ENCODE results near the gene ING3.
"Not testable (repeated sequence)": the region's sequence is repeated elsewhere in the genome, so short reads cannot be mapped to it uniquely, and the experiment has no call there.

ING3 gene

DNA sequence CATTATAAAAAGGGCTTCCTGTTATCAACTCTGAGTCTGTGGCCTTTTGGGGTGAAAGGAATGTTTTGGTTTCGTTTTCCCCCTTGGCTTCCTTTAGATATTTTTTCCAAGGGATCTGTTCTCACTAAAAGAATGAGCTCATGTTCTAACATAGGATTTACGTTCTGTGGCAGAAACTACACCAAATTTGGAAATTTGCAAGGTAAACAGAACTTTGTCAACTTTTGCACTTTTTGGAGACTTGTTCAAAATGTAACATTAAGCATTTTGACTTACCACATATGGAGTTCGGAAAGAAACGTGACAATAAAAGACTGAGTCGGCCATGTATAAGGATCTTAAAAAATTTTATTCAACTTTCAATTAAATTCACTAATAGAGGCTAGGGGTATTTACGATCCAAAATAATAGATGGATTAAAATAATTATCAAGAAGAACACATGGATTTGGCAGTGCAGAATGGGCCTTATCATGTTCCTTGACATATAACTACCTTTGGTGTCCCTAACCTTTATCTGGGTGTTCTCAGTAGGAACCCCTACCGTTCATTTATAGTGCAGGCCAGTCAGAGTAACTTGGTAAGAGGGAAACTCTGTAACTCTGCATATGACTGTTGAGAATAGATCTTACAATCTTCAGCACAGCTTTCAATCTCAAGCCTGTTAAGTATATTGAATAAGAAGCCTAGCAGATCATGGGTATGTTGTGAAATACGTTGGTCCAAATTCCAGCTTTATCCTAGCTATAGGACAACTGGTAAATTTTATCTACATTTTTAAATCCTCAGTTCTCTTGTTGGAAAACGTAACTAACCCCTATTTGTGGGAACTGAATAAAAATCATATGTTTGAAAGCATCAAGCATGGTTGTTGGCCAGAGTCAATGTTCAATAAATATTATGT lies 49.8 kb downstream of the ING3 start:
- FAIRE-seq = no peak

DNA sequence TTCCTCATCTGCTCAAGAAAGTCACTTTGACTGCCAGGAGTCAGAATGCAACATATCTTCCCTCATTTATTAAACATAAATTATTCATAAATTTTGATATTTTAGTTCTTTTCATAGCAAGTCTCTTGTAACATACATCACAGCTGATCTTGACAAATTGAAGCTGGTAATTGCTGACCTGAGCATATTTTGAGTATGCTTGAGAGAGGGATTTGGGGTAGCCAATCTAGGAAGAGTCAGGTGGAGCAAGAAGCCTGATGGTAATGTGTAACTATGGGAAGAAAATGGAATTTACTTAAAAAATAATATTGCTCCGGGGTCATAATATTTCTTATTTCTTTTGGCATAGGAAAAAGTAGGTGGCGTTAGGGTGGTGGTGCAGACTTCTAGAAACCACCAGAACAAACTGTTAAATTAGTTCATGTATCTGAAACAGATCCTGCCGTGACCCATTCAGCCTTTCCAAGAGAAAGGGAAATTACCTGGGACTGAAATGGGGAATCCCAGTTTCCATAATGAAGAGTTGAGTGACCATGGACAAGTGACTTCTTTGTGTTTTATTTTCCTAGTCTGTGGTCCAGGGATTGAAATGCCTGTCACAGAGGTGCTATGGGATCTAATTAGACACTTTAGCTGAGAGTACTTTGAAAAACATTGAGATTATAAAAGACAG lies 50.8 kb downstream of the ING3 start:
- FAIRE-seq = no peak
- DNase-seq (ENCODE audit: extremely low spot score, insufficient read length, low read depth) = no peak

More for the DNA sequence above, 49.8 kb downstream of the ING3 start:
- DNase-seq (ENCODE audit: extremely low spot score, insufficient read length, low read depth) = no peak

DNA sequence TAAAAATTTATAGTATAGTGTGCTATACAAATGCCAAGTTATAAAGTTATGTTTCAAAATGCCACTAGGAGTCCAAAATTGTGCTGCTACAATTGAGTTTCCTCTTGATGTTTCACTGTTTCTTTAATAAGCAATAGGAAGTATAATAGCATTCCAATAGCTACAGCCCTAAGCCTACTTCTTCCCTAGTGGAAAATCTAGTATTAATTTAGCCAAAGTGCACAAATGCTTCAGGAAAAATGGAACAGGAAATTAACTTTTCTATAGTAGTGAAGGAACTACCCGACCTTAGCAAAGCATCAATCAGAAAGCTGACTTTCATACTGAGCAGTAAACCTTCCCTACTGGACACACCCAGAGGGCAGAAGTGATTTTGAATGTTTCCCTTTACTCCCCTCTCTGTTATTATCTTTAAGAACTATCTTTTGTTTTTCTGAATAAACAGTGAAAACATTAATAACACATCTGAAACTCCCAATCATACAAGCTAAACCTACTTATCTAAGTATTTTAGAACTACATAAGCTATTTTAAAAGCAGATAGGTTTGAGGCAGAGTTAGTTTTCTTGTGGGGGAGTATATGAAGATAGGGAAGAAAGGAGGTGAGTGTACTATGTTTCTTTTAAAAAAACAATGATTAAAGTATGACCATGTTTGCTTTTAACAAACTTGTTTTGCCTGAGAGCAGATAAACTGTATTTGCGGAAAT lies 51.6 kb downstream of the ING3 start:
- DNase-seq (ENCODE audit: extremely low spot score, insufficient read length, low read depth) (no peak), FAIRE-seq (no peak)

DNA sequence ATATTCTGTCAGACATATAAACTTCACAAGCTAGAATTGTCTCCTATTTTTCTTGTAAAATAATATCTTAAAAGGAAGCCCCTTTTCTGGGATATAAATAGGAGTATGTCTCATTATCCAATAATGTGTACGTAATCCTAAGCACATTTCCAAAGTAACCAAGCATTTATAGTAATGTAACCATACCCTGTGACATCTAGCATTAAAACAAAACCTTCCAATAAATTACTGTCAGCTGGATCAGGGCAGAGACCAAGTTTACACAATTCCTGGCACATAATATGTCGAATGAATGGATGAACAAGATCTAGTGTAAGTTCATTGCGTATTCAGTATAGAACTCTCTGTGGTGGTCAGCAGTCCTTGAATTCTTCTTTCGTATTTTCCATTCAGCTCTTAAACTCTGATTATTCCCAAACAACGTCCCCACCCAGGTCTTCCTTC lies 52.2 kb downstream of the ING3 start:
- DNase-seq (ENCODE audit: extremely low spot score, insufficient read length, low read depth) (no peak), FAIRE-seq (no peak)

DNA sequence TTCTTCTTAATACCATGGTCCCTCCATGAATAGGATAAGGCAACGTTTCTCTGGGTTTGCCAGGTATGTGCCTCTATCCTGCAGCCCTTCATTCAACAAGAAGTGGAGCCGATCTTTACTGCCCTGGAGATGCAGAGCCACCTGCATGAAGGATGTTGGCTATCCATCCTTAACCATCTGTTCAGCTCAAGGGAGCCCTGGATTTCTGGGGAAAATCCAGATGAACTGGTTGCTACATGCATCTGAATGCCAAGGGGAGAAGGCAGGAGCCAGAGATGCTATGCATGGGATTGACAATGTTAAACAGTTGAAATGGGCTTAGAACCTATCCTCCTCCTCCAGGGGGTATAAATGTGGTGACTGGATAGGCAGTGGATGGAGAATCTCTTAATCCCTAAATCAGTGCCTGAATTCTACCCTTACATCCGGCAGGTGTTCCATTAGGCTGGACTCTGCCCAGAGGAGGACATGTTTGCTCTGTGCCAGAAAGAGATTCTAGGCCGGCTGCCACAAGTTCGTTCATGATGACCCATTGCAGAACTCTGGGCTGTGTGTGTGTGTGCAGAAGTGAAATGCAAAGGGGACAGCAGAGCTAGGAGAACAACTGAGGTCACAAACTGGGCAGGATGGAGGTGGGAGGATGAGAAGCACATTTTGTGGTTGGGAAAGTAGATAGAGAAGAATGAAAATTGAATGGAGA lies 53.6 kb downstream of the ING3 start:
- DNase-seq (ENCODE audit: extremely low spot score, insufficient read length, low read depth) (no peak), FAIRE-seq (no peak)

DNA sequence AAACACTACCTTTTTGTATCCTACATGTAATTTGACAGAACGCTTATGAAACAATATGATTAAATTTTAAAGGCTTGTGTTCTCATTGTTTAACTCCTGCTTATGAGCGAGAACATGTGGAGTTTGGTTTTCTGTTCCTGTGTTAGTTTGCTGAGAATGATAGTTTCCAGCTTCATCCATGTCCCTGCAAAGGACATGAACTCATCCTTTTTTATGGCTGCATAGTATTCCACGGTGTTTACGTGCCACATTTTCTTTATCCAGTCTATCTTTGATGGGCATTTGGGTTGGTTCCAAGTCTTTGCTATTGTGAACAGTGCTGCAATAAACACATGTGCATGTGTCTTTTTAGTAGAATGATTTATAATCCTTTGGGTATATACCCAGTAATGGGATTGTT lies 54.5 kb downstream of the ING3 start:
- not testable (repeated sequence) for DNase-seq (ENCODE audit: extremely low spot score, insufficient read length, low read depth); FAIRE-seq

DNA sequence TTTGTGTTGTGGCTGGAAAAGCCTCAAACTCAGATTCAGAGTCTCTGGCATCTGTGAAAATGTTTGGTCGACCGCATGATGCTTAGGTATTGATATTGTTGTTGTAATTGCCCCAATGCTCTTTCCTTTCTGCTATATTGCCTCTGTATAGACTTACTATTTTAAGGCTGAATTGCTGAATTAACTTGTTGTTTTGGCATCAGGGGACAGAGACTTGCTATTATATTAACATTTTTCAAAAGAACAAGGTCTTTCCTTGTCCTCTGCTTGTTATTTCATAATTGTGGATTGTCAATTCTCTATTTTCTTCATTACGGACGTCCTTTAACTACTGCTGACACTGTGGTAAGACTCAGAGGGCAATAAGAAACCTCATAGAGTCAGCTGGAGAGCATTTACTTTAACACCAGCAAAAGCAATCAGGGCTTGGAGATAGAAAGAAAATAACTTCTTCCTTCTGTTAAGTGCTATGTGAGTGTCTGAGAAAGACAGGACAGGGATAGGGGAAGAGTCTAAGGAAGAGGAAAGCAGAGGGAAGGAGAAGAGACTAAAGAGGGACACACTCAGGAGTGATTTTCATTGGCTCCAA lies 55.5 kb downstream of the ING3 start:
- FAIRE-seq (no peak), DNase-seq (ENCODE audit: extremely low spot score, insufficient read length, low read depth) (no peak)

DNA sequence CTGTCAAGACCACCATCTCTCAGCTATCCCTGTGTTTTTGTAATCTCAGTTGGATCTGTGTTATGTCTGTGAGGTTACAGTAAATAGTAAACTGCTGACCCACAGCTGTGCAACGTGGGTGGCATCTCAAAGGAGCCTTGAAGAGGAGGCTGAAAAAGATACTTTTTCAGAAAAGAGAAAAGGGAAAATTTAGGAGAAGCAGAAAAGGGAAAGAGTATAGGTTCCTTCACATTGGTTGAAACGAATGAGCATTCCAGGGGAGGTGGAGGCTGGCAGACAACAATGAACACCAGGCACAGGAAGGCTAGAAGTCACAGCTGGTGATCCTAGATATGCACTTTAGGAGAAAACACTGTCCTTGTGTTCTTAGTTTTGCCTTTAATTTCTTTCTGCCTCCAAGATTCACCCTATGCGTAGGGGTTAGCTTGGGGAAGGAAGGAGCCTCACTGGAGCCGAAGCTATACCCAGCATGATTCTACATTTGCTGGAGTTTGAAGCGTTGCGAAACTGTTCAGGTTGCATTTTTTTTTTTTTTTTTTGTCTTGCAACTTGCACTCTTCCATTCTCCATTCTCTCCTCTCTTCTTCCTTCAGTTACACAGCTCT lies 56.2 kb downstream of the ING3 start:
- DNase-seq (ENCODE audit: extremely low spot score, insufficient read length, low read depth) (no peak), FAIRE-seq (no peak)

DNA sequence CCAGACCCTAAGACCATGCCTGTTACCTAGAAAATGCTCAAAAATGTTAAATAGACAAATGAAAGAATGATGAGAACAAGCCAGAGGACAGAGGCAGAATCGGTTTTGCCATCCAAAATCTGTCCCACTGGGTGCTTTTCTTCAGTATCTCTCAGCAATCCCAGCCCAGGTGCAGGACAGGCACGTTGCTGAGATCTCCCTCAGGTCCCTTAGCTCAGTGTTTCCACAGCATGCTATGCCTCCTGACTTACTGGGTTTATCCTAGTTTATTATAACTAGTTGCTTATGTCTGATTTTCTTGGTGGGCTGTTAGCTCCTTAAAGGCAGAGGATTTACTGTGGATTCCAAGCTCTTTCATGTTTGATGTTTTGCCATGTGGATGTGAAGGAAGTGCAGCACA lies 58.2 kb downstream of the ING3 start:
- DNase-seq (ENCODE audit: extremely low spot score, insufficient read length, low read depth) (no peak), FAIRE-seq (no peak)

DNA sequence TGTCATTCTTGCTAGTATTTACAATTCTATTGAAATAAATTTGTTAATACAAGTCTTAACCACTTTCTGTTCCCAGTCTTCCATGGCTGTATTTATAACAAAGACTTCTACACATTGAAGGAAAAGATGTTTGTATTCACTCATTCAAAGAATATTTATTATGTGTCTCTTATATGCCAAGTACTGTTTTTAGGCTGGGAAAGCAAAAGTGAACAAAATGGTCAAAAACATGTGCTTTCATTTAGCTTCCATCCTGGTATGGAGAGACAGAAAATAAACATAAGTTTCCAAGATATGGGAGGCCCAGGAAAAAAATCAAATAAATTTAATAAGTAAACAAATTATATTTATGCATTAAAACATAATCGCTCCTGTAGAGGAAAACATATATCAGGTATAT lies 60.8 kb downstream of the ING3 start:
- DNase-seq (ENCODE audit: extremely low spot score, insufficient read length, low read depth) = no peak
- FAIRE-seq = no peak

DNA sequence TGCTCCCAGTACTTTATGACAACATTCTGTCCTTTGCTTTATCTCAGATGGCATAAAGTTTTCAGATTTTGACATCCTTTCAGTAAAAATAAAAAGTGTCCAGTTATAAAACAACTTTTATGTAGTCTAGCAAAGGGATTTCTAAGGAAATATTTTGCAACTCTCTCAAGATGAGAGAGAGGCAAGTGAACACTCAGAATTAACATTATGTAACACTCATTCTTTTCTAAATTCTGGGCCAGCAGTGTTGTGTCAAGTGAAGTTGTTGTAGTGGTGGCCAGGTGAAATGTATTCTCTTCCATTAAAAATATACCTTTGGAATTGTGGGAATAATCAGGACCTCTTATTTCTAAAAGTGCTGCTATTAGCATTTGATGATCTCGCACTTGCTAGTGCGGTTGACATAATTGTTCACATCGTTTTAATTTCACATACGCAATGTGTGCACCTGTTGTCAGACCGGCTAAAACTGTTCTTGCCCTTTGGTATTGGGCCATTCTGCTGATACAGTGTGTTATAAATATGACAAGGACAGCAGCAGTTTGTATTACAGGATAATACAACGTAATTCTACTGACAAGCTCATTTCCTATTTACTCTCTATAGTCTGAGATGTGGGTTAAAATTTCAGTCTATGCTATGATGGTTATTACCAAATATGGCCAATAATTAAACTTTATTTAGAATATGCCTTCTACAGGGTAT lies 61.7 kb downstream of the ING3 start:
- no peak for DNase-seq (ENCODE audit: extremely low spot score, insufficient read length, low read depth)
- FAIRE-seq = no peak

DNA sequence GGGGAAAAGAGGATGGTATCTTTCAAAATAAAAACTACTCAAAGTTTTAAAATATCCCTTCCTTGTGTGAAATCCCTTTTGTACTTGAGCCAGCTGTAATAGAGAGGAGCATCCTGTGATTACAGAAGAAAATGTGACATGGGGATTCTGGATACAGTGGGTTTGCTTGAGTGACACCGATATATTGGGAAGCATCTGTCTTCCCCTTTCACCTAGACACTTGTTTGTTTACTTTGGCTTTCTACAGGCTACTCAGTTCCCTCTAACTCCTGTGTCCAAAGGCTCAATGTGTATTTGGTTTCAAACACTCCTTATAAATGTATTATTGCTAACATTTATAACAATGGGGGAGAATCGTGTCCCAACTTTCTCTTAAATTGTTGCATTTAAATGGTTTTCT lies 62.3 kb downstream of the ING3 start:
- FAIRE-seq (no peak), DNase-seq (ENCODE audit: extremely low spot score, insufficient read length, low read depth) (no peak)

DNA sequence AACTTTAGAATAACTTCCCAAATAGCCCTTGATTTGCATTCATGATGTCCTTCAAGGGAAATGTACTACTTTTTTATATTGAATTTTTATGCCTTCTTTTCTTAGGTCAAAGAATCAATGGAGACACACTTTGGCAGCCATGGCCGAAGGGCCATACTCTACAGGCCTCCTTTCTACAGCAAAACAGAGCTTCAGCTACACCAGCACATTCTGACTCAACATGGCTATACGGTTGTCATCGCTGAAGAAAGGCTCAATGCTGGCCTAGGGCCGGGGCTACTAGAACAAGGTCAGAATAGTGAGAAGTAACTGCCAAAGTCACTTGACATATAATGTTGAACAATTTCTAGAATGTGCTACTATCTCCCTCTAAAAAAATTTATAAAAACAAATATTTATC lies 65.0 kb downstream of the ING3 start:
- DNase-seq (ENCODE audit: extremely low spot score, insufficient read length, low read depth) (no peak), FAIRE-seq (no peak)

DNA sequence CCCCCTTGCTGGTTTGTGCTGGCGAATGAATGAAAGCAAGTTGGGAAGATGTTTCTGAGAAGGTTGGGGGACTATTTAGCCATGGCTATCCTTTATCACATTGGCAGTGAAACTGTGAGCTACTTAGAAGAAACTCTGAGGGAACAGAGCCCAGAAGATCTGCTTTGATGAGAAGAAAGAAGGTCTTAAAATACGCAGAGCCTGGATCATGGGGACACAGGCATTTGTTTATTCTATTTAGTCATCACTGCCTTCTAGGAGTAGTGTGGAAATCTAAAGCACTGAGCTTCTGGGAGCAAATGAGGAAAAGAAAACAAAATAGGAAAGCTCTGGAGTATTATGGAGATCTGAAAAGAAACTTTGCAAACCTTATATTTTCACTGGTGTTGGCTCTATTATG lies 66.4 kb downstream of the ING3 start:
- DNase-seq (ENCODE audit: extremely low spot score, insufficient read length, low read depth) = no peak
- FAIRE-seq = no peak

DNA sequence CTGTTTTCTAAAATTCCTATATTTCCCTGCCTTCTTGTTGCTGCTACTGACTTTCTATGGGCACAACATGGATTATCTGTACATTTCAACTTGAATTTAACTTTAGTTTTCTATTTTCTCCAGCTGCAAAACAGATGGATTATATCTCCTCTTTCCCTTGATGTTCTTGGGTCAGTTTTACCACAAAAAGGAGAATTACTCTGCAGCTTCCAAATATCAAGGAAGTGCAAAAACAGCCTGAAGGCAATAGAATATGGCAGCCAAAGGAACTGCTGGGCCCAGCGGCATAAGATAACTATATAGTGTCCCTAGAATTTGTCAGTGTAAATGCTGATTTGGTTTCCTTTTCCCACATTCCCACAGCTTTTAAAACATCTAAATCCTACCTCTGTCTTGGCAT lies 67.0 kb downstream of the ING3 start:
- FAIRE-seq (no peak), DNase-seq (ENCODE audit: extremely low spot score, insufficient read length, low read depth) (no peak)

DNA sequence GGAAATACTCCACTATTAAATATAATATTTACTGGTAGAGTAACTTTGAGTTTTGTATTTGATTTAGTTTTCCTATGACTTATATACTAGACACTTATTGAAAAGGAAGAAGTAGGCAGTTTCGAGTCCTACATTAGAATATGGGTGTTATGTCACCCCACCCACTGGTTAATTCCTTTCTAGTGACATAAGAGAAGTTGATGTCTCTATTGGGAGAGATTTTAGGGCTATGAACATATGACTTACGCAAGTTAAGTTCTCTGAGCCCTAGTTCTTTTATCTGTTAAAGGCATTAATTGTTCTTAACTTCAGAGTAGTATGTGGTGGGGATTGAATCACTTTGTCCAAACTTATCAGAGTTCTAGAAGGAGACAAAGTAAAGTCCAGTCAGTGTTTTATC lies 68.4 kb downstream of the ING3 start:
- FAIRE-seq (no peak), DNase-seq (ENCODE audit: extremely low spot score, insufficient read length, low read depth) (no peak)

DNA sequence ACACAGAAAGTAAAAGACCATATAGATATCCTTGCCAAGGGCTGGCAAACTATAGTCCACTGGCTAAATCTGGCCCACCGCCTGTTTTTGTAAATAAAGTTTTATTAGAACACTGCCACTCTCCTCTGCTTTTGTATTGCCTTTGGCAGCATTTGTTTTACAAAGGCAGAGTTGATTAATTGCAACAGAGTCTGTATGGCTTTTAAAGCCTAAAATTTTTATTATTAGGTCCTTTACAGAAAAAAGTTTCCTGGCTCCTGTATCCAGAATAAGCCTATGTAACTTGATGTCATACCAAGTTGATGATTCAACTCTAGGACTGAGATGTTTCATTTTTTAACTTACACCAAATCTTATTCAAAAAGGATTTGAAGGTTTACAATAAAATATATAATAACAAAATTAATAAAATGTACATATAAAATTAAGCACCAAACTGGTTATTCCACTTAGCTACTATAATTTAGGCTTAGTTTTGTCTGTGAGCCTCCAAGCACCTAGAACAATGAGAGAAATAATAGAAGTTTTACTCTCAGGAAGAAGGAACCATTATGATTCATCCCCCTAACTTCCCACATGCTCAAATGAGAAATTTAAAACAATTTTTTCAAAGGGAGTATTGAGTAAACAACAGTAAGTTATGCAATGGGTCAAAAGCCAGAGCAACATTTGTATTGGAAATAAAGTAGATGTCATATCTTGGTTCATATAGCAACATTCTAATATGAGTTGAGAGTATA lies 69.8 kb downstream of the ING3 start:
- no peak for DNase-seq (ENCODE audit: extremely low spot score, insufficient read length, low read depth)

More for the DNA sequence above, 69.8 kb downstream of the ING3 start:
- no peak for FAIRE-seq
